ENCODE results near the gene TRMO.

TRMO gene

DNA sequence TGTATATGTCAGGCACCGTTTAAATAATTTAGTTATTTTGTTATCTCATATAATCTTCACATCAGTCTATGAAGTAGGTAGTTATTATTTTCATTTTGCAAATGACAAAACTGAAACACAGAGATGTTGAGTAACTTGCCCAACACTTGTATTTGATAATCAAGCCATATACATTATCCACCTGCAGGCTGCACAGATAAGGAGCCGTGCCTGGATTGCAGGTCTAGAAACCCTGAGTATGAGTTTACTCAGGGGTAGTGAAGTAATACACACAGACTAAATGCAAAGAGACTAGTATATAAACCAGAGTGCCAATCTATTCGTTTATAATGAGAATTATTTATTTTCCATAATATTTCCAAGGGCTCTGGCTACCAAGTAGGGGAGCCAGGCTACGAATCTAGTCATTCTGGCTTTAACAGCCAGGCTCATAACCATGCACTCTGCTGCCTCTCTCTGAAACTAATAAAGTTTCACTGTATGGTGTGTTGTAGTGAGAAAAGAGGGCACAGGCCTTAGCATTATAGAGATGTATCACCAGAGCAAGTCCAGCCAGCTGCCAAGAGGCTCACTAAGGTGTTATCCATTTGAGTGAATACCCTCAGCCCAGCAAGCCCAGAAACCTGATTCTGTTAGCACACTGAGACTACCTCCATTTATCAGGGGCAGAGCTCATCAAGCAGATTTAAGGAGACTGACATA, 11.1 kb upstream of the TRMO start:
- DNase-seq (ENCODE audit: low spot score) (no peak), ATAC-seq (ENCODE audit: low read depth) (no peak)
- Histone ChIP-seq H3K4me1 (ENCODE audit: insufficient read depth, poor library complexity, severe bottlenecking) (no peaks in the 10 kb centered on the region), H3K36me3 (ENCODE audit: low read depth) (no peaks in the 10 kb centered on the region), H3K27ac (ENCODE audit: poor library complexity, severe bottlenecking) (no peak overlapping the region), H3K27me3 (ENCODE audit: insufficient read depth, poor library complexity, severe bottlenecking) (peaks cover 17% of the 10 kb centered on the region), H3K4me3 (ENCODE audit: severe bottlenecking) (no peak overlapping the region), H3K9me3 (ENCODE audit: severe bottlenecking) (no peaks in the 10 kb centered on the region)
- TF ChIP-seq, protein P1, sequence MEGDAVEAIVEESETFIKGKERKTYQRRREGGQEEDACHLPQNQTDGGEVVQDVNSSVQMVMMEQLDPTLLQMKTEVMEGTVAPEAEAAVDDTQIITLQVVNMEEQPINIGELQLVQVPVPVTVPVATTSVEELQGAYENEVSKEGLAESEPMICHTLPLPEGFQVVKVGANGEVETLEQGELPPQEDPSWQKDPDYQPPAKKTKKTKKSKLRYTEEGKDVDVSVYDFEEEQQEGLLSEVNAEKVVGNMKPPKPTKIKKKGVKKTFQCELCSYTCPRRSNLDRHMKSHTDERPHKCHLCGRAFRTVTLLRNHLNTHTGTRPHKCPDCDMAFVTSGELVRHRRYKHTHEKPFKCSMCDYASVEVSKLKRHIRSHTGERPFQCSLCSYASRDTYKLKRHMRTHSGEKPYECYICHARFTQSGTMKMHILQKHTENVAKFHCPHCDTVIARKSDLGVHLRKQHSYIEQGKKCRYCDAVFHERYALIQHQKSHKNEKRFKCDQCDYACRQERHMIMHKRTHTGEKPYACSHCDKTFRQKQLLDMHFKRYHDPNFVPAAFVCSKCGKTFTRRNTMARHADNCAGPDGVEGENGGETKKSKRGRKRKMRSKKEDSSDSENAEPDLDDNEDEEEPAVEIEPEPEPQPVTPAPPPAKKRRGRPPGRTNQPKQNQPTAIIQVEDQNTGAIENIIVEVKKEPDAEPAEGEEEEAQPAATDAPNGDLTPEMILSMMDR (IDR thresholded peaks at IDR 0.05; ENCODE audit: poor library complexity, severe bottlenecking) = no peak

DNA sequence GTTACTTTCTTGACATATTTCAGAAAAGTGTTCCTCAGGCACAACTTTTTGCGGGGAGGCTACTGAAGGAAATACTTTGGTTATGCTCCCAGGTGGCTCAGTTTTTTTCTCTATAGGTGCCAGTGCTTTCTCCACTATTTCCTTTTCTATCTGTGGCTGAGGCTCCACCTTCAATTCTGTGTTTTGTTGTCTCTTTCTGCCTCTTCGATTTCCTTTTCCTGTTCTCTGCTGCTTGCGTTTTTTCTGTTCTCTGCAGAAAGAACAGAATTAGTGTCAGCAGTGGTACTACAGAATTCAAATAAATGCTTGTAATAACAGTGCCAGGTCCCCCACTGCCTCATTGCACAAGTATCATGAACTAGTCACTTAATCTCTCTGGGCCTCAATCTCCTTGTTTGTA, 8.7 kb upstream of the TRMO start:
- no peak overlapping the region for H3K27ac ChIP-seq (ENCODE audit: poor library complexity, severe bottlenecking)
- peaks cover 7% of the 10 kb centered on the region for H3K27me3 ChIP-seq (ENCODE audit: insufficient read depth, poor library complexity, severe bottlenecking)
- H3K4me1 ChIP-seq (ENCODE audit: insufficient read depth, poor library complexity, severe bottlenecking) = no peaks in the 10 kb centered on the region
- DNase-seq (ENCODE audit: low spot score) (no peak), ATAC-seq (ENCODE audit: low read depth) (no peak)
- no peak overlapping the region for H3K4me3 ChIP-seq (ENCODE audit: severe bottlenecking)
- no peaks in the 10 kb centered on the region for H3K36me3 ChIP-seq (ENCODE audit: low read depth)
- H3K9me3 ChIP-seq (ENCODE audit: severe bottlenecking) = no peaks in the 10 kb centered on the region
- TF ChIP-seq, protein P1 (IDR thresholded peaks at IDR 0.05; ENCODE audit: poor library complexity, severe bottlenecking) = no peak

DNA sequence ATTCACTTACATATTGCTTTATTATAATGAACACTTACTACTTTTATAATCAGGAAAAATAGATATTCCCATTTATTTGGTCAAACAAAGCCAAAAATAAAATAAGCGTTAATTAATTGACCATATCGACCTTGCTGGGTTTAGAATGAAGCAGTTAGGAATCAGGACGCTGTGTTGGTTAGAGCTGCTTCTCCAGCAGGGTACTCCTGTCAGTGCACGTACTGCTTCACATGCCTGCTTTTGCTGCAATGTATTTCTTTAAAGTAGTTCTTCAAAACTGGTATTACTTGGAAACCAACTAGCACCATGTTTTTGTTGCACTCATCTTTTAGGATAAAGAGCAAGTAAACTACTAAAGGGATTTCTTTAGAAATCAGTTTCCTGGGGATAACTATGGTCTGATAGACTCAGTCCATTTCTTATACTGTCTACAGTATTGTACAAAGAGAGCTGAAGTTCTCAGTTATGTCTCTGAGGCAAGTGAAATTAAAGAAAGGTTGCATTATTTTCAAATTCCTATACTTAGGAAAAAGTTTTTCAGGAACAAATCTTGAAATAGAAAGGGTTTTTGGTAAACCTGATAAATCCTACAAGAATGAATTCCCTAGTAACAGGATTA, 6.8 kb upstream of the TRMO start:
- H3K36me3 ChIP-seq (ENCODE audit: low read depth) = no peaks in the 10 kb centered on the region
- H3K9me3 ChIP-seq (ENCODE audit: severe bottlenecking) = no peaks in the 10 kb centered on the region
- no peak overlapping the region for H3K27ac ChIP-seq (ENCODE audit: poor library complexity, severe bottlenecking)
- ATAC-seq (ENCODE audit: low read depth) (no peak; the same call in 2 of the 3 replicates), DNase-seq (ENCODE audit: low spot score) (no peak)
- TF ChIP-seq, protein P1 (IDR thresholded peaks at IDR 0.05; ENCODE audit: poor library complexity, severe bottlenecking) = no peak
- H3K4me1 ChIP-seq (ENCODE audit: insufficient read depth, poor library complexity, severe bottlenecking) = no peaks in the 10 kb centered on the region
- no peak overlapping the region for H3K4me3 ChIP-seq (ENCODE audit: severe bottlenecking)
- peaks cover 3% of the 10 kb centered on the region for H3K27me3 ChIP-seq (ENCODE audit: insufficient read depth, poor library complexity, severe bottlenecking)

DNA sequence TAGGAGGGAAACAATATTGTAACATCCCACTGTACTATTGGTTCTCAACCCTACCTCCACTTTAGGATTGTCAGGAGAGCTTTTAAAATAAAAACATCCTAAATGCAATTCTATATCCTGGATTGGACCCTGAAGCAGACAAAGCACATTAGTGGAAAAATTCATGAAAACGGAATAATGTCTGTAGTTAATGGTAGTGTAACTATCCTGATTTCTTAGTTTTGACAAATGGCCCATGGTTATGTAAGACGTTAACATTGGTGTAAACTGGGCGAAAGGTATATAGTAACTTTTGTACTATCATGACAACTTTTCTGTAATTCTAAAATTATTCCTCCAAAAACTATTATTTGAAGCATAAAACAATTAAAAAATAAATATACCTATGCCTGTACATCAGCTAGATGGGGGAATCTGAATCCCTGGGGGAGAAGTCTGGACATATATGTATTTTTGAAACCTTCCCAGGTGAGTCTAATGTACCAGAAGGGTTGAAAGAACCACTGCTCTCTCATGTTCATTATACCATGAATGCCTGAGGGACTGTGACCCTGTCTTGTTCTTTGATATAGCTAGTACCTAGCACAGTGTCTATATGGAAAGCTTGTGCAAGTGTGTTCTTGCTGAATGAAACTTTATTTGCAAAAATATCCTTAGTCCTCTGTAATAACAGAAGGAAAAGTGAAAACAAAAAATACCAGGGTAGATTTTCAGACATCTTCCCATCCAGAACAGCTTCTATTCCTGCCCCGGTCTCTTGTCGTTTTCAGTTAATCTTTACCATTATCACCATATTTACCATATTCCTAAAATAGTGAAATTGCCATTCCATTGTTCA, 3.4 kb upstream of the TRMO start:
- Histone ChIP-seq H3K27me3 (ENCODE audit: insufficient read depth, poor library complexity, severe bottlenecking) (peaks cover 3% of the 10 kb centered on the region), H3K36me3 (ENCODE audit: low read depth) (no peaks in the 10 kb centered on the region), H3K9me3 (ENCODE audit: severe bottlenecking) (no peaks in the 10 kb centered on the region), H3K27ac (ENCODE audit: poor library complexity, severe bottlenecking) (no peak overlapping the region), H3K4me3 (ENCODE audit: severe bottlenecking) (no peak overlapping the region), H3K4me1 (ENCODE audit: insufficient read depth, poor library complexity, severe bottlenecking) (peaks cover 4% of the 10 kb centered on the region)
- TF ChIP-seq, protein P1 (IDR thresholded peaks at IDR 0.05; ENCODE audit: poor library complexity, severe bottlenecking) = no peak
- DNase-seq (ENCODE audit: low spot score) = no peak
- ATAC-seq (ENCODE audit: low read depth) = no peak
